ENCODE data around the gene CCDC12. TPM values are rescaled to one million over a fixed set of nuclear protein-coding genes. Genes with fewer than 3 reads are reported as not detected.

Gene CCDC12
- total and polyA plus RNA-seq, 4 experiments from 2014 or later: 59.3 to 102 (median 73.0) TPM

GRCh38 chr3:46922426-46922825 is 54.1 kb downstream of the CCDC12 start:
- H3K27me3 ChIP-seq (ENCODE audit: insufficient read depth, low read length): no peaks in the 10 kb centered on the region
- no peaks in the 10 kb centered on the region for H3K27me3 Mint-ChIP-seq
- peak overlapping the region in 1 of 7 donors; percentile 74 for H3K27ac Mint-ChIP-seq
- ChIA-PET CTCF (ENCODE audit: partially characterized antibody) (interaction anchor here (0.8 to 3.0 kb wide), 5 partner anchors 25 to 76 kb away, joined by 3 to 33 read pairs (median 7); no protein-coding TSS in a partner anchor), POLR2A (ENCODE audit: partially characterized antibody) (interaction anchor here (1.5 to 2.3 kb wide), 2 partner anchors 56 to 58 kb away, joined by 7 to 8 read pairs; no protein-coding TSS in a partner anchor)
- no peaks in the 10 kb centered on the region for H3K9me3 ChIP-seq (ENCODE audit: control insufficient read depth in 1 of 2, low read length in 2 of 2)
- H3K36me3 ChIP-seq (ENCODE audit: insufficient read depth, low read length): peaks cover 54% of the 10 kb centered on the region
- peaks cover 52 to 72% of the 10 kb centered on the region in 2 donors for H3K36me3 Mint-ChIP-seq
- peaks cover 18% of the 10 kb centered on the region for H3K4me1 ChIP-seq (ENCODE audit: insufficient read depth, low read length)
- no peak for DNase-seq
- H3K4me3 ChIP-seq (ENCODE audit: low read length in 2 of 2): no peak overlapping the region
- no peak overlapping the region for H3K27ac ChIP-seq (ENCODE audit: low read depth, low read length)
- no peak overlapping the region for H3K4me3 Mint-ChIP-seq
- H3K9me3 Mint-ChIP-seq: no peaks in the 10 kb centered on the region
- intact Hi-C loops (cut with micrococcal nuclease): no loop called here
- peaks cover 10 to 32% (median 17%) of the 10 kb centered on the region in 4 donors for H3K4me1 Mint-ChIP-seq

- H3K27ac Mint-ChIP-seq: peak overlapping the region in 1 of 7 donors; percentile 57
- ChIA-PET POLR2A (ENCODE audit: partially characterized antibody) (interaction anchor here (2.3 kb wide), 1 partner anchor 56 kb away, joined by 7 read pairs; no protein-coding TSS in a partner anchor), CTCF (ENCODE audit: partially characterized antibody) (interaction anchor here (3.0 kb wide), 1 partner anchor 76 kb away, joined by 33 read pairs; no protein-coding TSS in a partner anchor)
- no peaks in the 10 kb centered on the region for H3K9me3 ChIP-seq (ENCODE audit: control insufficient read depth in 1 of 2, low read length in 2 of 2)
- H3K27ac ChIP-seq (ENCODE audit: low read depth, low read length): no peak overlapping the region
- no peak overlapping the region for H3K4me3 Mint-ChIP-seq
- H3K4me1 Mint-ChIP-seq: peaks cover 4 to 27% (median 12%) of the 10 kb centered on the region in 4 donors
- peaks cover 58 to 70% of the 10 kb centered on the region in 2 donors for H3K36me3 Mint-ChIP-seq
- H3K9me3 Mint-ChIP-seq: no peaks in the 10 kb centered on the region
- H3K27me3 Mint-ChIP-seq: no peaks in the 10 kb centered on the region
- no peak overlapping the region for H3K4me3 ChIP-seq (ENCODE audit: low read length in 2 of 2)
- intact Hi-C loops (cut with micrococcal nuclease): no loop called here
- peaks cover 12% of the 10 kb centered on the region for H3K4me1 ChIP-seq (ENCODE audit: insufficient read depth, low read length)
- no peak for DNase-seq
- H3K36me3 ChIP-seq (ENCODE audit: insufficient read depth, low read length): peaks cover 54% of the 10 kb centered on the region
- no peaks in the 10 kb centered on the region for H3K27me3 ChIP-seq (ENCODE audit: insufficient read depth, low read length)
These were observed 54.7 kb downstream of the CCDC12 start for GRCh38 chr3:46921871-46922271.

- no peaks in the 10 kb centered on the region for H3K27me3 Mint-ChIP-seq
- peak overlapping the region in 1 of 7 donors; percentile 19 for H3K27ac Mint-ChIP-seq
- Histone ChIP-seq H3K27me3 (ENCODE audit: insufficient read depth, low read length) (no peaks in the 10 kb centered on the region), H3K4me3 (ENCODE audit: low read length in 2 of 2) (no peak overlapping the region), H3K27ac (ENCODE audit: low read depth, low read length) (no peak overlapping the region), H3K4me1 (ENCODE audit: insufficient read depth, low read length) (peaks cover 4% of the 10 kb centered on the region), H3K9me3 (ENCODE audit: control insufficient read depth in 1 of 2, low read length in 2 of 2) (no peaks in the 10 kb centered on the region), H3K36me3 (ENCODE audit: insufficient read depth, low read length) (peaks cover 54% of the 10 kb centered on the region)
- peaks cover 61 to 71% of the 10 kb centered on the region in 2 donors for H3K36me3 Mint-ChIP-seq
- no peak for DNase-seq
- ChIA-PET CTCF (ENCODE audit: partially characterized antibody) (interaction anchor here (1.1 to 1.9 kb wide), 2 partner anchors 10 to 78 kb away, joined by 4 to 10 read pairs; no protein-coding TSS in a partner anchor), POLR2A (ENCODE audit: partially characterized antibody) (no interaction called here)
- peaks cover 5 to 18% (median 7%) of the 10 kb centered on the region in 4 donors for H3K4me1 Mint-ChIP-seq
- H3K4me3 Mint-ChIP-seq: no peak overlapping the region
- intact Hi-C loops (cut with micrococcal nuclease): no loop called here
- no peaks in the 10 kb centered on the region for H3K9me3 Mint-ChIP-seq
These were observed 55.5 kb downstream of the CCDC12 start for GRCh38 chr3:46921041-46921440.

GRCh38 chr3:46918634-46919033 is 57.9 kb downstream of the CCDC12 start:
- H3K27ac Mint-ChIP-seq: peak overlapping the region in 1 of 7 donors; percentile 73
- CTCF ChIA-PET (ENCODE audit: partially characterized antibody): interaction anchor here (1.8 kb wide), 1 partner anchor 9 kb away, joined by 5 read pairs; no protein-coding TSS in a partner anchor

GRCh38 chr3:46918202-46918601 is 58.3 kb downstream of the CCDC12 start:
- peaks cover 12% of the 10 kb centered on the region for H3K4me1 ChIP-seq (ENCODE audit: insufficient read depth, low read length)
- H3K4me1 Mint-ChIP-seq: peaks cover 12 to 19% (median 17%) of the 10 kb centered on the region in 4 donors

More at GRCh38 chr3:46918634-46919033, 57.9 kb downstream of the CCDC12 start:
- POLR2A ChIA-PET (ENCODE audit: partially characterized antibody): interaction anchor here (1.7 kb wide), 1 partner anchor 61 kb away, joined by 5 read pairs; the partner anchor contains the start of gene NBEAL2
- Mint-ChIP-seq H3K4me3 (no peak overlapping the region), H3K36me3 (peaks cover 53 to 61% of the 10 kb centered on the region in 2 donors), H3K4me1 (peaks cover 10 to 19% (median 13%) of the 10 kb centered on the region in 4 donors), H3K9me3 (no peaks in the 10 kb centered on the region), H3K27me3 (no peaks in the 10 kb centered on the region)
- no peak overlapping the region for H3K4me3 ChIP-seq (ENCODE audit: low read length in 2 of 2)
- DNase-seq: no peak
- peaks cover 7% of the 10 kb centered on the region for H3K4me1 ChIP-seq (ENCODE audit: insufficient read depth, low read length)
- H3K9me3 ChIP-seq (ENCODE audit: control insufficient read depth in 1 of 2, low read length in 2 of 2): no peaks in the 10 kb centered on the region
- H3K27ac ChIP-seq (ENCODE audit: low read depth, low read length): no peak overlapping the region
- H3K27me3 ChIP-seq (ENCODE audit: insufficient read depth, low read length): no peaks in the 10 kb centered on the region
- intact Hi-C loops (cut with micrococcal nuclease): no loop called here
- H3K36me3 ChIP-seq (ENCODE audit: insufficient read depth, low read length): peaks cover 37% of the 10 kb centered on the region

GRCh38 chr3:46917257-46917656 is 59.3 kb downstream of the CCDC12 start:
- Histone ChIP-seq H3K4me3 (ENCODE audit: low read length in 2 of 2) (no peak overlapping the region), H3K27ac (ENCODE audit: low read depth, low read length) (no peak overlapping the region), H3K4me1 (ENCODE audit: insufficient read depth, low read length) (peaks cover 17% of the 10 kb centered on the region), H3K36me3 (ENCODE audit: insufficient read depth, low read length) (peaks cover 24% of the 10 kb centered on the region), H3K27me3 (ENCODE audit: insufficient read depth, low read length) (no peaks in the 10 kb centered on the region), H3K9me3 (ENCODE audit: control insufficient read depth in 1 of 2, low read length in 2 of 2) (no peaks in the 10 kb centered on the region)
- Mint-ChIP-seq H3K27me3 (no peaks in the 10 kb centered on the region), H3K9me3 (no peaks in the 10 kb centered on the region), H3K36me3 (peaks cover 39 to 48% of the 10 kb centered on the region in 2 donors), H3K27ac (peak overlapping the region in 2 of 7 donors; percentile 22 to 27), H3K4me3 (peak overlapping the region in 1 of 8 donors; percentile 42), H3K4me1 (peaks cover 12 to 19% (median 16%) of the 10 kb centered on the region in 4 donors)
- no peak for DNase-seq
- POLR2A ChIA-PET (ENCODE audit: partially characterized antibody): no interaction called here
- intact Hi-C loops (cut with micrococcal nuclease): no loop called here
- CTCF ChIA-PET (ENCODE audit: partially characterized antibody): interaction anchor here (1.8 kb wide), 1 partner anchor 8 kb away, joined by 5 read pairs; no protein-coding TSS in a partner anchor

More at GRCh38 chr3:46918202-46918601, 58.3 kb downstream of the CCDC12 start:
- no peak overlapping the region for H3K4me3 ChIP-seq (ENCODE audit: low read length in 2 of 2)
- peaks cover 33% of the 10 kb centered on the region for H3K36me3 ChIP-seq (ENCODE audit: insufficient read depth, low read length)
- DNase-seq: no peak
- Mint-ChIP-seq H3K4me3 (no peak overlapping the region), H3K9me3 (no peaks in the 10 kb centered on the region), H3K36me3 (peaks cover 49 to 58% of the 10 kb centered on the region in 2 donors), H3K27me3 (no peaks in the 10 kb centered on the region), H3K27ac (no peak overlapping the region)
- no peaks in the 10 kb centered on the region for H3K9me3 ChIP-seq (ENCODE audit: control insufficient read depth in 1 of 2, low read length in 2 of 2)
- POLR2A ChIA-PET (ENCODE audit: partially characterized antibody): interaction anchor here (1.7 kb wide), 1 partner anchor 61 kb away, joined by 5 read pairs; the partner anchor contains the start of gene NBEAL2
- no peaks in the 10 kb centered on the region for H3K27me3 ChIP-seq (ENCODE audit: insufficient read depth, low read length)
- intact Hi-C loops (cut with micrococcal nuclease): no loop called here
- CTCF ChIA-PET (ENCODE audit: partially characterized antibody): interaction anchor here (0.7 to 1.8 kb wide), 2 partner anchors 9 to 365 kb away, joined by 3 to 5 read pairs; partner anchors contain the start of gene KLHL18
- H3K27ac ChIP-seq (ENCODE audit: low read depth, low read length): no peak overlapping the region

- H3K4me3 Mint-ChIP-seq: no peak overlapping the region
- H3K9me3 ChIP-seq (ENCODE audit: control insufficient read depth in 1 of 2, low read length in 2 of 2): no peaks in the 10 kb centered on the region
- intact Hi-C loops (cut with micrococcal nuclease): no loop called here
- H3K36me3 Mint-ChIP-seq: peaks cover 39 to 47% of the 10 kb centered on the region in 2 donors
- H3K27me3 Mint-ChIP-seq: no peaks in the 10 kb centered on the region
- H3K4me3 ChIP-seq (ENCODE audit: low read length in 2 of 2): no peak overlapping the region
- peaks cover 12 to 19% (median 16%) of the 10 kb centered on the region in 4 donors for H3K4me1 Mint-ChIP-seq
- peaks cover 19% of the 10 kb centered on the region for H3K36me3 ChIP-seq (ENCODE audit: insufficient read depth, low read length)
- ChIA-PET POLR2A (ENCODE audit: partially characterized antibody) (no interaction called here), CTCF (ENCODE audit: partially characterized antibody) (no interaction called here)
- no peaks in the 10 kb centered on the region for H3K27me3 ChIP-seq (ENCODE audit: insufficient read depth, low read length)
- H3K9me3 Mint-ChIP-seq: no peaks in the 10 kb centered on the region
- no peak overlapping the region for H3K27ac Mint-ChIP-seq
- H3K27ac ChIP-seq (ENCODE audit: low read depth, low read length): no peak overlapping the region
- peaks cover 17% of the 10 kb centered on the region for H3K4me1 ChIP-seq (ENCODE audit: insufficient read depth, low read length)
- peak in 1 of 5 donors; percentile 17 for DNase-seq
These were observed 59.7 kb downstream of the CCDC12 start for GRCh38 chr3:46916799-46917198.
